Stimulated activated CD8-positive, alpha-beta memory T cell treated with anti-CD3 and anti-CD28 coated beads, Interleukin-12 subunit alpha, Interleukin-12 subunit beta, amount 100 ng/mL, for 24 hours (primary cell): ENCODE data around the gene PRKAR2B.
"Not testable (repeated sequence)": the region's sequence is repeated elsewhere in the genome, so short reads cannot be mapped to it uniquely, and the experiment has no call there.

ENCODE experiments used
- DNase-seq: peaks from one replicate; pipeline ENCODE4 v3.0.0-alpha.2; 2020; ENCODE audit errors: extremely low read depth

PRKAR2B gene

DNA sequence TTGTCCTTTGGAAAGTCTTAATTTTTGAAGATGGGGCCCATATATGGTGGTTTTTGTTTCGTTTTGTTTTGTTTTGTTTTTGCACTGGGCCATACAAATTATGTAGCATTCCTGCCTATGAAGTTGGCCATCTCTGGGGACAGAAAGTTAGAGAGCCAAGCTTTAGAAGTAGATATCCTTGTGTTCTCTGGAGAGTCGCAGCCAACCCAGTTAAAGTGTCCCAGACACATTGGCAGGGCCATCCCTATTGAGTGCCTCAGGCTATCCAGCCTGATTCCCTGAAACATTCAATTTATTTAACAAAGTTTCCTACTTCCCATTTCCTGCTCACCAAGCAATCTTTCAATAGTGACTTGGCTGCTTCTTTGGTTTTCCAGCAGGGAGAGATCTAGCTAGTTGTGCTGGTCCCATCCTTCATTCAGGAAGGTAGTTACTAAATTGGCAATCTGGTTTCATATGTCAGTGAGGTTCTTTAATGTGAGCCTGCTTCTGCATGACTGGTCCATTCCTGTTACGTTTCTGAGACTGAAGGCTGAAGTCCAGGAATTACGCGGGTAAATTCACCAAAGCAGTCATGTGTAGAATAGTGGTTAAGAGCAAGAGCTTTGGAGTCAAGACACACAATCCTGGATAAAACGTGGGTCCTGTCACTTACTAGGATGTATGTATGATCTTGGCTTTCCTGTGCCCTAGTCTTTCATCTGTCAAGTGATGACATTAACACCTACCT lies 75.0 kb downstream of the PRKAR2B start:
- DNase-seq, result no peak

DNA sequence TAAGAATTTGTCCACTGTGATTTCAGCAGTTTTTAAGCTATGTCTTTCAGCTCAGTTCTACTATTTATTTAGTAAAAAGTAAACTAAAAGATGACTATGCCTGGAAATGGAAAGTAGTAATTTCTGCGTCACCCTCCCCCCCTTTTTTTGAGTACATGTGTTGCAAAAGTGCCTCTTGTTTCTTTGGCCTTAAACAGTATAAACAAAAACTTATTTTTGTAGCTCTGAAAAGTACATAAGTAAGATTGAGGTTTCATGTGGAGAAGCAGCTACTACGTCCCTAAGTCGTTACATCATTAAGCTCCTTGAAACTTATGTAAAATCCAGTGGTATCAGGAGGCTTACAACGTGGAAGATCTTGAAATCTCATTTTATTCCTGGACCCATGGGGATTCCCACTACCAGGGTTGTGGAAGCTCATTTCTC lies 78.0 kb downstream of the PRKAR2B start:
- no peak for DNase-seq

DNA sequence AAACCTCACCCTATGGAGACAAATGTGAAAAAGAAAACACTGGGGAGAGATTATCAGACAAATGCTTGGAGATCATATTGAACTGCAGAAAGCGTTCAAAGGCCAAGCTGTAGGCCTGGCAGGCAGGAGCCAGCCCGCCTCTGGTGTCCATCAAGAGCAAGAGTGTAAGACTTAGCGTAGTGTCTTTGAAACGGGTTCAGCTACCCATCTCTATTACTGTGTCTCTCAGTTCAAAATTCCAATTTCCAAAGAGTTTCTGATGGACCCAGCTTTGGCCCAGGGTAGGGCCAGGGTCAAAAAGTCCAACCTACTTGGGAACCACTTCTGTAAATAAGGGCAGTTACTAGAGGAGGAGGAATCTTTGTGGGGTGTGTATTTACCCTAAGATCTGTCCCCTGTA lies 78.9 kb downstream of the PRKAR2B start:
- DNase-seq, result no peak

DNA sequence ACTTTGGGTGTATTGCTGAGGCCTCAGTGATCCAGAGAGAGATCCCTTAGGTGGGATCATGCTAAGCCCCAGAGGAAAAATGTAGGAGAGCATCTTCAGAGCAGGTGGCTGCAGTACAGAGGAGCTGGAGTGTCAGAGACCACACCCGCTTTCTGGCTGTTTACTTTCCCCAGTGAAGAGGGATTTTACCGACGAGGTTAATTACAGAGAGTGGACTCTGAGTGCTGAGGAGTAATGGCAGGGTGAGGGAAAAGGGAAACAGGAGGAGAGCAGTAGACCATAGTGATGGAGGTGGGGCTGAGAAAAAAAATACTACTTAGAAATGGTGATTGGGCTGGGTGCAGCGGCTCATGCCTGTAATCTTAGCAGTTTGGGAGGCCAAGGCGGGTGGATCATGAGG lies 81.0 kb downstream of the PRKAR2B start:
- no peak for DNase-seq

DNA sequence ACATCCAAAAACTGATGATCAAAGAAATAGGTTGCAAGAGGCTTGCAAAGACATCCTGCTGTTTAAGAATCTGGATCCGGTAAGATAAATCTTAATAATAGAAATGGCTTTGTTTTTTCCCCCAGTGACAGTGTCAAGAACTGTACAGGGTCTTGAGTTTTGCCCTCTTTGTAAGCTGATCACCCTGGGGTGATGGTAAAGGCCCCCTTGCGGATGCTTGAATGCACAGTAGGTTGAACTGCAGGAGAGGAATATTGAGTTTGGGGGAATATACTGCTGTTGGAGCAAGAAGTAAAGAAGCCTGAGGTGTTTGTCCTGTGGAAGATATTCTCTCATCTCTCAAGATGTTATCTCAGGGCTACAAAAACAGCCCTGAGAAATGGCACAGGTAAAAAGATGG lies 83.7 kb downstream of the PRKAR2B start:
- no peak for DNase-seq

DNA sequence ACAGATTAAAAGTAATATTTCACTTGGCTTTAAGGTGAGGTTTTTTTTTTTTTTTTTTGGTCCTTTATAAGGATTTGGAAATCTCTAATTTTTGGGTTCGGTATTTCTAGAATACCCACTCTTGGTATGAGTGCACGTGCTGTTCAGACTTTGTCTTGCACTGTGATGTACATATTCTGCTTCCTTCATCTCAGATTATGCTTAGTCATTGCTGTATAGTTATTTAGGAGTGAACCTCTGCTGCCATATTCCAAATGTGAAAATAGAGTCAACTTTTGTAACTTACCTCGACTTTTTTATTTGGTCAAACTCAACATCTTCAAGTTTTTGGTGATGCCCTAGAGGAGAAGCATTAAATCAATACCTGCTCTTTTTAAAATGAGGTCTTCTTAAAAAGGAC lies 84.2 kb downstream of the PRKAR2B start:
- DNase-seq, result no peak

DNA sequence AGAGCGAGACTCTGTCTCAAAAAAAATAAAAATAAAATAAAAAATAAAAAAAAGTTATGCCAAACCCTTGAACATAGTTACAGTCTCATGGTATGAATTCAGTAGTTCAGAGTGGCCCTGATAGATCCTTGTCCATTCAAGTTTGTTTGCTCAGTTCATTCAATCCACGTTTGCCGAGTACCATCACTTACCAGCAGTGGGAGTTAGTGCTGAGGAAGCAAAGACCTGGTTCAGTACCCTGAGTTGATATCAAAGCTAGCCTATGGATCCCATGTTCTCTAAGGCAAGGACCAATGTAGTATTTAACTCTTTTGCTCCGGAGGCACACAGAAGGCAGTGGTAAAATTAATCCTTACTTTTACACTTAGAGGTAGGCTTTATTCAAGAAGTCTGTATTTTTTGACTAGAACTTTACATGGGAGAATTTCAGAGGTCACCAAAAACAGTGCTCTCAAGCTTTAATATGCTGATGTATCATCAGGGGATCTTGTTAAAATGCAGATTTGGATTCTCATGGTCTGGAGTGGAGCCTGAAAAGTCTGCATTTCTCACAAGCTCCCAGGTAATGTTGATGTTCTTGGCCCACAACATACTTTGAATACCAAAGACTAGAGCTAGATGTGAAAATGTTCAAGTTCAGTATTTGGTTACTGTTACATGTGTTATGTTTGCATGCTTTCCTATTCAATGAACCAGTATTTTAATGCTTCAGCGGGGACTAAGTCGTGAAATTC lies 86.1 kb downstream of the PRKAR2B start:
- no peak for DNase-seq

DNA sequence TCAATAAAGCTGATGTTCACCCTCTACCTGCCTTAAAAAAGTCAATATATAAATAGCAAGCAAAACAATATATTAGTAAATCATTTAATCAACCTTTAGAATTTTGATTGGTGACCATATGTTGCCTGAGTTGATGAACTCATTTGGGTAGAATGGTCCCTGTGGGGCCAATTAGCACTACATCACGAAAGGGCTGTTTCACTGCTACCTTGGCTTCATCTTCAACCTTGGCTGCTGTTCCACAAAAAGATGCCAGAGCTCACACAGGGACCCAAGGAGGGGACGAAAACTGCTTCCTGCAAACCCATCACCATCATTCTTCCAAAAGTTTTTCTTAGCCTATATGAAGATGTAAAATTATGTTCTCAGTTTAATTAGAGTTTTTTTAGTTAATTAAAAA lies 88.9 kb downstream of the PRKAR2B start:
- no peak for DNase-seq

DNA sequence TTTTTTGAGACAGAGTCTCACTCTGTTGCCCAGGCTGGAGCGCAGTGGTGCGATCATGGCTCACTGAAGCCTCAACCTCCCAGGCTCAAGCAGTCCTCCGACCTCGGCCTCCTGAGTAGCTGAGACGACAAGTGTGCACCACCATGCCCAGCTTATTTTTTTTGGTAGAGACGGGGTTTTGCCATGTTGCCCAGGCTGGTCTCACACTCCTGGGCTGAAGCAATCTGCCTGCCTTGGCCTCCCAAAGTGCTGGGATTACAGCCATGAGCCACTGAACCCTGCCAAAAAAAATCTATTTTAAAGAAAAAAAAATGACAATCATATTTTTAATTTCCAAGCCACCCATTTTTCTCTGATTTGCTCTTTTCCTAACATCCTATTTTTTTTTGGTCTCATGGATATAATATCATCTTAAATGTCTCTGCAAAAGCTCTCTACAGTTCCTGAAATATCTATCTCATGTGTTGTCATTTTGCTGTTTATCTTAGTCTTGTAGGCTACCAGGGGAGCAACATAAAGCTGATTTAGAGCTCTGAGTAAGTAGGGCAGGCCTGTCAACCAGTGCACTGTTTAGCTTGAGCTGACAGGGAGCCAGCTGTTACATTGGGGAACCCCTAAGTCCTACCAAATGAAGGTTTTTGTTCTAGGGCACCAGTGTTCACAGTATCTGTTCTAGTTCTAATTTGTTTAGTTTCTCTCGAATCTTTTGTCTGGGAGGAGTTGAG lies 94.4 kb downstream of the PRKAR2B start:
- no peak for DNase-seq

DNA sequence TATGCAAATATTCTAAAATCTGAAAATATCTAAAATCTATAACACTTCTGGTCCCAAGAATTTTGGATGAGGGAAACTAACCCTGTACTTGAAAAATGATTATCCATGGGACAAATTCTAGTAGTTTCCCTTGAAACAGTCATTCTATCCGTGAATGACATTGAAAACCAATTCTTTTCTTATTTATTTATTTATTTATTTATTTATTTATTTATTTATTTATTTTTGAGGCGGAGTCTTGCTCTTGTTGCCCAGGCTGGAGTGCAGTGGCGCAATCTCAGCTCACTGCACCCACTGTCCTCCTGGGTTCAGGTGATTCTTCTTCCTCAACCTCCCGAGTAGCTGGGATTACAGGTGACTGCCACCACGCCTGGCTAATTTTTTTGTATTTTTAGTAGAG lies 99.4 kb downstream of the PRKAR2B start:
- not testable (repeated sequence) for DNase-seq

DNA sequence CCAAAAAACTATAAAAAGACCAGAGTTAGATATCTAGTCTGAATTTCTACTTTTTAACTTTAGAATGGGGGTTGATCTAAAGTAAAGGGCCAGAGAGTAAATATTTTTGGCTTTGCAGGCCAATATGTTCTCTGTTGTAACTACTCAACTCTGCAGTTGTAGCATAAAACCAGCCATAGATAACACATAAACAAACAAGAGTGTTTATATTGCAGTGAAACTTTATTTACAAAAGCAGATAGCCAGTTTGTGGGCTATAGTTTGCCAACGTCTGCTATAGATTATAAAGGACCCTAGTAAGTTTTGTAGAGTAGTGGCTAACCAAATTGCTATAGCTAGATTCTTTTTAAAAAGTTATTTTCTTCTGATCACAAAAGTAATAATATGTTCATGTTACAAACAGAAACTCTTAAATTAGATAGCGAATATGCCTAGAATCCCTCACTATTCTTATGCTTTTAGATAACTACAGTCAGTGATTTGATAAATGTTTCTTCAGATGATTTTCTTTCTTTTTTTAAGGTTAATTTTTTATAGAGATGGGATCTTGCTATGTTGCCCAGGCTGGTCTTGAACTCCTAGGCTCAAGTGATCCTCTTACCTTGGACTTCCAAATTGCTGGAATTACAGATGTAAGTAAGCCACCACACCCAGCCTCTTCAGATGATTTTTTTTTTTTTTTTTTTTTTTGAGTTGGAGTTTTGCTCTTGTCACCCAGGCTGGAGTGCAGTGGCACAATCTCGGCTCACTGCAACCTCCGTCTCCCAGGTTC lies 100.7 kb downstream of the PRKAR2B start:
- no peak for DNase-seq

DNA sequence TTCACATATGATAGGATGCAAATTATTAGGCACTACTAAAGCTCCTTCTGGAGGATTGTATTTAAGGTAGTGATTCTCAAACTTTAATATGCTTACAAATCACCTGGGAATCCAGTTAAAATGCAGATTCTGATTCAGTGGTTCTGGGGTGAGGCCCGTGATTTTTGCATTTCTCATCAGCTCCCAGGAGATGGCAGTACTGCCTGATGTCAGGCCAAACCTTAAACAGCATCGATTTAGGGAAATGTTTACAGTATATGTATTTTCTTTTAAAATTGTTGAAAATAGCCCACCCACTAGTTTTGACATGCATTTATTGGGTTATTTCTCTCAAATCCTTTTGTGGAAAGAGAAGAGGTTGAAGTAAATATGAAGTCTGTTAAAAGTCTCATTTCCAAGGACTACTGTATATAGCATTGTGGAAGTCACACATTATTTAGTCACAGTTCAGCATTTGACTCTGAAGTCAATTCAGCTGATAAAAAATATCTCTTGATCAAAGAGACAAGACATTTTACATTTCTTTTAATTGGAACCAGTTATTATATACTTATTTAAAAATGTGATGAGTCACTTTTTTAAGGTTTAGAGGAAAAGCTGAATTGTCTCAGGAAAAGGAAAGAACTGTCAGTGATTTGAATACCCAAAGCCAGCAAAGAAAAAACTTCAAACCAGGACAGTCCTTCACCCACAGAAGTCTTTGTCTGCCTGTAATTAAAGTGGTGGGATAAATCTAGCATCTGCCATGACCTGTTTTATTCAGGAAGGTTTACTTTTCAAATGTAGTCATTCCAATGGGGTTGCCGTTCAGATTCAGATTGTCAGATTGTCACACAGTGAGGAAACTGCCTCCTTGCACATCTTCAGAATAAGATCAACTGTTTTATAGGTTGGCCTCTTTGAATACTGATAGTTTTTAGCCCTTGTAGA lies 103.2 kb downstream of the PRKAR2B start:
- DNase-seq, result no peak

DNA sequence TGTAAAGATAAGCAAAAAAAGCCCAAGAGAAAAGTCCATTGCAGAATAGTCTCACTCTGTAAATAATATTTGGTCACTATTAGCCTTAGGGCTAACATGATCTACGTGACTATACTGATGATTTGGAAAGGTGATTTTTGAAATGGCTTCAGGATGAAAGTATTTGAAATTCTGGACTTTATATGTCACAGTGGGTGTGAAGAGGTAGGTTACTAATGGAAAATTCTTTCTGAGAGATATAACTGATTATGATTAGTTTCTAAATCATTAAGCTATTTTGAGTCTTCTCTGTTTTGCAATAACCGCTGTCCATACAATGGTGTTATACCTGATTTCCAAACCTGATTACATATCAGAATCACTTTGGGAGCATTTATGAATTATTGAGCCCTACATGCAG lies 104.2 kb downstream of the PRKAR2B start:
- DNase-seq, result no peak

DNA sequence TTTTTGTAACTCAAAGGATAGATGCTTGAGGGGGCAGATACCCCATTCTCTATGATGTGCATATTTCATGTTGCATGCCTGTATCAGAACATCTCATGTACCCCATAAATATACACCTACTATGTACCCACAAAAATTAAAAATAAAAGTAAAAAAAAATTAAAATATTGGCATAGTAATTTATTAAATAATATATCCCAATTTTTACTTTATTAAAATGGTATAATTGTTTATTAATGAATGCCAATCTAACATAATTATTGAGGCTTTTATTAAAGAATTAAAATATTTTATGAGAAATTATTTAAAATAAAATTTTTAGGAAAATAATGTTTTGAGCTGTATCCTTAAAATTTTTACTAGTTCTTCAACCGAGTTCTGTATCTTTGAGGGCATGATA lies 105.4 kb downstream of the PRKAR2B start:
- no peak for DNase-seq

DNA sequence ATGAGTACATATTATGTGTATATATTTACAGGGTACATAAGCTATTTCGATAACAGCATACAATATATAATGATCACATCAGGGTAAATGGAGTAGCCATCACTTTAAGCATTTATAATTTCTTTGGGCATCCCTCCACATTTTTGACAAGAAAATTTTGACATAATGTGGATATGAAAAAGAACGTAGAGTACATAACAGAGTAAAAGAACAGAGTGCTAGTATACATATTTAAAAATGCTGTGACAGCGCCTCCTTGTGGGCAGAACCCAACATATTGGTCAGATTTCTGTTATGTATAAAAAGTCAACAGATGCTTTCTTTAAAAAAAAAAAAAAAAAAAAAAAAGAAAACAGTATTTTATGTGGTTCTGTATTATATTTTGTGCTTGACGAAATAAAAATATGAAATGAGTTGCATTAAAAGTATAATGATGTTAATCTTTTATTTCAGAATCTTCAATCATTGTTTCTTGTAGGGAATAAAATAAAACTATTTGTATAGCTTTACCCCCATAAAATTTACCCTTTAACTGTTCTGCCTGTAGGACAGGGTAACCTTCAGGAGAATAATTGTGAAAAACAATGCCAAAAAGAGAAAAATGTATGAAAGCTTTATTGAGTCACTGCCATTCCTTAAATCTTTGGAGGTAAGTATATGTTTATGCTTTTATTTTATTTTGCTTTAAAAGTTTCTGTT lies 106.0 kb downstream of the PRKAR2B start:
- DNase-seq, result peak; percentile 47

DNA sequence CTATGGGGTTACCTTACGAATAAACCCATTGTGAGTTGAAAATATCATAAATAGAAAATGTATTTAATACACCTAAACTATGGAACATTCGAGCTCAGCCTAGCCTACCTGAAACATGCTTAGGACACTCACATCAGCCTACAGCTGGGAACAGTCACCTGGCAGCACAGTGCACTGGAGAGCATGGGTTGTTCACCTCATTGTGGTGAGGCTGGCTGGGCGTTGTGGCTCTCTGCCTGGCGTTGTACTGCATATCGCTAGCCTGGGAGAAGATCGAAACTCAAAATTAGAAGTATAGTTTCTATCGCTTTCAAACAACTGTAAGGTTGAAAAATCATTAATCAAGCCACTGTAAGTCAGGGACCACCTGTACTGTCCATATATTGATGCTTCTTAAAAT lies 107.0 kb downstream of the PRKAR2B start:
- DNase-seq, result no peak

DNA sequence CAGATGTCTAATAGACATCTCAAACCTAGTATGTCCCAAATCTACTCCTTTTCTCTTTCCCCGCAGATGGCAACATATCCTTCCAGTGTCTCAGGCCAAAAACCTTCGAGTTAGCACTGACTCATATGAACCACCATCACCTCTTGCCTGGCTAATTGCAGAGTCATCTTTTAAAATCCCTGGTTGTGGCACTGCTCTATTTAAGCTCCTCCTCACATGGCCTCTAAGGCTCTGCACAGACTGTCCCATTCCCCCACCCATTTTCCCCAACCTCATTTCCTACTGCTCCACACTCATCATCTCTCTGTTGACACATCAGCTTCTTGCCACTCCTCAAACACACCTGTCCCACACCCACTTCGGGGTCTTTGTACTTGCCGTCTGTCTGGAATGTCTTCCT lies 107.5 kb downstream of the PRKAR2B start:
- no peak for DNase-seq

DNA sequence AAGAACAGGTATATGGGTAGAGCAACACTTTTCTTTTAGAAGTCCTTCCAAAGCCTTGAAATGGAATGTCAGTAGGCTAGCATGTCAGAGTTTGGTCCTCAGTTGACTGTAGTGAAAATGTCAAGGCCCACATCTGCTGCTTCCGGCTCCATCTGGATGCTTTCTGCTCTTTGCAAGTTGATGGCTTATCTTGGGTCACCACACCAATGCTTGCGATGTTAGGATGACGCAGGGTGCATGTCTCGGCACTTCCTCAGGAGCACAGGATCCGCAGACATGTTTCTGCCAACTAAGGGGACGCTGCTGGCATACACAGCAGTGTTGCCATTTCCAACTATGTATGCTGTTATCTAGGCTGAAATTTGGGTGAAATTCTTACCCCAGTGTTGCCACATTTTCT lies 110.3 kb downstream of the PRKAR2B start:
- DNase-seq, result no peak

DNA sequence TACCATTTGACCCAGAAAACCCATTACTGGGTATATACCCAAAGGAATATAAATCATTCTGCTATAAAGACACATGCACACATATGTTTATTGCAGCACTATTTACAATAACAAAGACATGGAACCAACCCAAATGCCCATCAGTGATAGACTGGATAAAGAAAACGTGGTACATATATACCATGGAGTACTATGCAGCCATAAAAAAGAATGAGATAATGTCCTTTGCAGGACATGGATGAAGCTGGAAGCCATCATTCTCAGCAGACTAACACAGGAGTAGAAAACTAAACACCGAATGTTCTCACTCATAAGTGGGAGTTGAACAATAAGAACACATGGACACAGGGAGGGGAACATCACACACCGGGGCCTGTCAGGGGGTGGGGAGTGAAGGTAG lies 111.2 kb downstream of the PRKAR2B start:
- not testable (repeated sequence) for DNase-seq

DNA sequence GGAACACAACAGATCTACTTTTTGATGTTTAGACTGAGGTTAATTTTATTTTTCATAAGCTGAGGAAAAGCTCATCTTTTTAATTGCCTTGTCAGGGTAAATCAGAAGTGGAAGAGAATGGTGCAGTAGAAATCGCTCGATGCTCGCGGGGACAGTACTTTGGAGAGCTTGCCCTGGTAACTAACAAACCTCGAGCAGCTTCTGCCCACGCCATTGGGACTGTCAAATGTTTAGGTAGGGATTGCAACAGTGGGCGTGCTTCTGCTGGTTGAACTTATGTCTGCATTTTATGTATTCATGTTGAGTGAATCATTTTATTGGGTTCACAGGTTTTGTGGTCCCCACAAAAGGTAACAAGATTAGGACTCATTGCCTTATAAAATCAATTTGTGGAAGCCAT lies 112.6 kb downstream of the PRKAR2B start:
- DNase-seq, result no peak
